Bronchial epithelial cell (primary cell): ENCODE measurements around the gene CCDC141. TPM values are rescaled to one million over a fixed set of nuclear protein-coding genes. Genes with fewer than 3 reads are reported as not detected.
"Not testable (repeated sequence)": the region's sequence is repeated elsewhere in the genome, so short reads cannot be mapped to it uniquely, and the experiment has no call there.

Experiments
- DNase-seq: peaks from one replicate; pipeline ENCODE4 v3.0.0-alpha.2; 2010; ENCODE audit warnings: low read depth
- FAIRE-seq: peaks from 2 replicates; lab custom pipeline; 2011; peaks lifted over from hg19 to GRCh38; lab: Jason Lieb, UNC
- H3K27me3 ChIP-seq: 2 replicates; pipeline ENCODE4 v1.5.1; 2011; ENCODE audit warnings: low read length; ENCODE audit not compliant: control insufficient read depth, insufficient read depth
- H3K36me3 ChIP-seq: 2 replicates; pipeline ENCODE4 v1.5.1; 2011; ENCODE audit warnings: low read length; ENCODE audit not compliant: control insufficient read depth, insufficient read depth
- H3K4me3 ChIP-seq: 2 replicates; pipeline ENCODE4 v1.5.1; 2011; ENCODE audit warnings: mild to moderate bottlenecking, low read depth, low read length, control low read depth
- total RNA-seq: library from RNA; depleted of rRNA; stranded (reverse); fragments of >200 nt; gene quantifications from 2 replicates; pipeline ENCODE4 v1.2.1, GENCODE V29; 2014
- TF ChIP-seq, protein P1 (sequence below): IDR thresholded peaks from 2 replicates; pipeline ENCODE4 v1.5.1; 2011; ENCODE audit warnings: mild to moderate bottlenecking, moderate library complexity, low read length, control low read depth, inconsistent platforms; ENCODE audit not compliant: insufficient read depth, severe bottlenecking

Gene CCDC141
- total RNA-seq, 1 donor from 2014 or later, result not detected

GRCh38 chr2:179068991-179069643 lies 19.2 kb upstream of the CCDC141 start:
- H3K27me3 ChIP-seq, result no peaks in the 10 kb centered on the region
- no peaks in the 10 kb centered on the region for H3K36me3 ChIP-seq
- no peak overlapping the region for H3K4me3 ChIP-seq
- DNase-seq (no peak), FAIRE-seq (no peak)
- TF ChIP-seq, protein P1, sequence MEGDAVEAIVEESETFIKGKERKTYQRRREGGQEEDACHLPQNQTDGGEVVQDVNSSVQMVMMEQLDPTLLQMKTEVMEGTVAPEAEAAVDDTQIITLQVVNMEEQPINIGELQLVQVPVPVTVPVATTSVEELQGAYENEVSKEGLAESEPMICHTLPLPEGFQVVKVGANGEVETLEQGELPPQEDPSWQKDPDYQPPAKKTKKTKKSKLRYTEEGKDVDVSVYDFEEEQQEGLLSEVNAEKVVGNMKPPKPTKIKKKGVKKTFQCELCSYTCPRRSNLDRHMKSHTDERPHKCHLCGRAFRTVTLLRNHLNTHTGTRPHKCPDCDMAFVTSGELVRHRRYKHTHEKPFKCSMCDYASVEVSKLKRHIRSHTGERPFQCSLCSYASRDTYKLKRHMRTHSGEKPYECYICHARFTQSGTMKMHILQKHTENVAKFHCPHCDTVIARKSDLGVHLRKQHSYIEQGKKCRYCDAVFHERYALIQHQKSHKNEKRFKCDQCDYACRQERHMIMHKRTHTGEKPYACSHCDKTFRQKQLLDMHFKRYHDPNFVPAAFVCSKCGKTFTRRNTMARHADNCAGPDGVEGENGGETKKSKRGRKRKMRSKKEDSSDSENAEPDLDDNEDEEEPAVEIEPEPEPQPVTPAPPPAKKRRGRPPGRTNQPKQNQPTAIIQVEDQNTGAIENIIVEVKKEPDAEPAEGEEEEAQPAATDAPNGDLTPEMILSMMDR, result no peak

DNA sequence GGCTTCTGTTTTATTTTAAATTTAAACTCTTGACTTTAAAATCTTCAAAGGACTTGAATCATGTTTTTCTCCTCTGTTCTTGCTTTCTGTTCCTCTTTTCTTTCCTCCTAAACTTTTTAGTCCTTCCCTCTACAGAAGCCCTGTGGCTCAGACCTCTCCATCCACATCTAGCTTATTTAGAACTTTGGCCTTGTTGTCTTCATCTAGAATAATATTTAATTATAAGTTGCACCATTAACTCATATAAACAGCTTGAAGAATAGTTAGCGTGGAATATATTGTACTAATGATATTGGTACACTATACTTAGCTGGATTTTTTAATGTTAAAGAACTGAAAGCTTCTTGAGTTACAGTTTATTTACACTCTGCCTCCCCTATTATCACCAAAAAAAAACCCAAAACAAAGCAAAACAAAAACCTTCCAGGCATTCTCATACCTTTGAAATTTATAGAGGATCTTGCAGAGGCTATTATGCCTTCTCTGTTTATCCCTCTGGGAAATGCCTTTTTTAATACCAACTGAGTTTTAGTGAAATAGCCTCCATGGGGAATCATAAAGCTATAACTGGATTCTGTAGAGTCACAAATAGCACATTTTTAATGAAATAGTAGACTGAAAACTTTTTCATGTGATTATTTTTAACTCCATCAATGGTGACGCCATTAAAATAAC lies 9.2 kb upstream of the CCDC141 start:
- Histone ChIP-seq H3K36me3 (no peaks in the 10 kb centered on the region), H3K4me3 (no peak overlapping the region), H3K27me3 (no peaks in the 10 kb centered on the region)
- TF ChIP-seq, protein P1, result no peak
- no peak for FAIRE-seq
- DNase-seq, result no peak

DNA sequence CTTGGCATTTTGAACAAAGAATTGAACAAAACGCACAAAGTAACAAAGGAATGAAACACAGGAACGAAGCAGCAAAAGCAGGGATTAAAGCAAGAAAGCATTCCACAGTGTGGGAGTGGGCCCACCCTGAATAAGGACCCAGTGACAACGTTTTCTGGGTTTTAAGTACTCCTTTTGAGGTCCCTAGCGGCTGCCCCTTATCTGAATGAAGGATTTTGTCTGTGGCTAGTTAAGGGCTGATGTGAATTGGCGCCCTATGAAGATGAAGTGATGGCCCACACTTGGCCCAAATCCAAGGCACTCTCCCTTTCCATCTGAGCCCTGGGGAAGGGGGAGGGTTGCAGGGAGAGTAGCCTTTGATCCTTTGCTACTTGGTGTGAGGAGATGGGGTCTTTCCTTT lies 7.8 kb upstream of the CCDC141 start:
- DNase-seq (no peak), FAIRE-seq (no peak)
- Histone ChIP-seq H3K4me3 (no peak overlapping the region), H3K27me3 (no peaks in the 10 kb centered on the region), H3K36me3 (no peaks in the 10 kb centered on the region)
- TF ChIP-seq, protein P1, result no peak

DNA sequence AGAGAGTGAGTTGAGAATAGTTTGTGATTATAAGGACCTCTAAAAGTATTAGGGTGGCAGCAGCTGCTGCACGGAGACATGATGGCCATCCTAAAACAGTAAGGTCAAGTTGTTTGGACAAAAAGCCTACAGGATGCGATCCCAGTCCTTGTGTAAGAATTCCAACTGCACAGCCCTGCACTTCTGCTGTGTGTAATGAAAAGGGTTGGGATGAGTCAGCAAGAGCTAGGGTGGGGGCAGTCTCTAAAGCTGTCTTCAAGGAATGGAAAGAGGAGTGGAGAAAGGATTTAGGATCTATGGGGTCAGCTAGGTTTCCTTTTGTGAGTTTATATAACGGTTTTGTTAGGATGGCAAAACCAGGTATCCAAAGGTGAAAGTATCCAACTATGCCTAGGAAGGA lies 3.6 kb upstream of the CCDC141 start:
- not testable (repeated sequence) for FAIRE-seq, DNase-seq, H3K4me3 ChIP-seq, H3K27me3 ChIP-seq, H3K36me3 ChIP-seq

- Histone ChIP-seq H3K27me3 (no peaks in the 10 kb centered on the region), H3K4me3 (no peak overlapping the region), H3K36me3 (no peaks in the 10 kb centered on the region)
- DNase-seq (no peak), FAIRE-seq (no peak)
- TF ChIP-seq, protein P1, result no peak
Measured at GRCh38 chr2:179051250-179051649, 1.3 kb upstream of the CCDC141 start.

GRCh38 chr2:179050755-179051154 lies 818 bp upstream of the CCDC141 start:
- Histone ChIP-seq H3K27me3 (no peaks in the 10 kb centered on the region), H3K4me3 (no peak overlapping the region), H3K36me3 (no peaks in the 10 kb centered on the region)
- FAIRE-seq (no peak), DNase-seq (no peak)
- TF ChIP-seq, protein P1, result no peak
